ENCODE results near the gene TSSK2.

- TF ChIP-seq CTCF (IDR thresholded peaks at IDR 0.05; ENCODE audit: insufficient read depth, low read length, poor library complexity, severe bottlenecking): no peak
- no peak for TF ChIP-seq EZH2phosphoT487 (conservative IDR thresholded peaks at IDR 0.05; ENCODE audit: low read length)
Measured at GRCh38 chr22:19131685-19132015, 542 bp downstream of the TSSK2 start.

Measured in SU-DHL-6 (cell line).